ENCODE results near the gene CST9.
"Not testable (repeated sequence)": the region's sequence is repeated elsewhere in the genome, so short reads cannot be mapped to it uniquely, and the experiment has no call there.

Gene CST9

DNA sequence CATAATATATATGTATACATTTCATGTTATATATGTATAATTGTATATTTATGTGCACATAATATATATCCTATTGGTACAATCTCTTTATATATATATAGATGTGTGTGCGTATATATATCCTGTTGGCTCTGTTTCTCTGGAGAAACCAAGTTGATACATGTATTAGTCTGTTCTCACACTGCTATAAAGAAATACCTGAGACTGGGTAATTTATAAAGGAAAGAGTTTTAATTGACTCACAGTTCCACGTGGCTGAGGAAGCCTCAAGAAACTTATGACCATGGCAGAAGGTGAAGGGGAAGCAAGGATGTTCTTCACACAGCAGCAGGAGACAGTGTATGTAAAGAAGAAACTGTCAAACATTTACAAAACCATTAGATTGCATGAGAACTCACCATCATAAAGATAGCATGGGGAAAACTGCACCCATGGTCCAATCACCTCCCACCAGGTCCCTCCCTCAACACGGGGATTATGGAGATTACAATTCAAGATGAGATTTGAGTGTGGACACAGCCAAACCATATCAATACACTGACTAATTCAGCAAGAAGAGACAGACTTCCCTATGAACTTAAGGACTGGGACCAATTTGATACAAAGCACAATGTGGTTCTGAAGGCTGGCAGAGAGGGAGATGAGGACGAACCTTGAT lies 18.1 kb upstream of the CST9 start:
- no peak for DNase-seq (ENCODE audit: low read depth, low spot score)

DNA sequence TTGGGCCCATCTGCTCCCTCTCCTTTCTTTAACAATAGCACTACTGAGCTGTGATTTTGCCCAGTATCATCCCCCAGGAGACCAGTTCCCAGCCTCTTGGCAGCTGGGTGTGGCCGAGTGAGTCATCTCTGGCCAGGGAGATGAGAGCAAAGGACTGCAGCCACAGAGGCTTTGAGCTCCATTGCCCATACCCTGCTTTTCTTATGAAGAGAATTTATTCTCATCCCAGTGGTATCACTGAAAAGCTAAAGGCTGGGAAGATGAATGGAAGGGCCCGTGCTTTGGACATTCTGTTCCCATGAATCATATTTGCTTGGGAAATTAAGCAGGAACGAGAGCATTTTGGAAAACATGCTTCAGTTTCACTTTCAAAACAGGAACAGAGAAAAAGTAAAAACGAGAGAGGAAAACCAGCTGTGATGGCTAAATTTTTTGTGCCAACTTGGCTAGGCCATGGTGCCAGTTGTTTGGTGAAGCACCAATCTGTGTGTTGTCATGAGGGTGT lies 17.2 kb upstream of the CST9 start:
- DNase-seq (ENCODE audit: low read depth, low spot score): no peak

DNA sequence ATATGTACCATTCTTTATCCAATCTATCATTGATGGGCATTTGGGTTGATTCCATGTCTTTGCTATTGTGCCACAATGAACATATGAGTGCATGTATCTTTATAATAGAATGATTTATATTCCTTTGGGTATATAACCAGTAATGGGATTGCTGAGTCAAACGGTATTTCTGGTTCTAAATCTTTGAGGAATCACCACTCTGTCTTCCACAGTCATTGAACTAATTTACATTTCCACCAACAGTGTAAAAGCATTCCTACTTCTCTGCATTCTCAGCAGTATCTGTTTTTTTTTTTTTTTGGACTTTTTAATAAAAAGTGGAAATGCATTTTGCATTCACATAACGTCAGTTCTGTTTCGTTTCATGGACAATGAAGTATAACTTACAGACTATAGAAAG lies 16.7 kb upstream of the CST9 start:
- DNase-seq (ENCODE audit: low read depth, low spot score): not testable (repeated sequence)

DNA sequence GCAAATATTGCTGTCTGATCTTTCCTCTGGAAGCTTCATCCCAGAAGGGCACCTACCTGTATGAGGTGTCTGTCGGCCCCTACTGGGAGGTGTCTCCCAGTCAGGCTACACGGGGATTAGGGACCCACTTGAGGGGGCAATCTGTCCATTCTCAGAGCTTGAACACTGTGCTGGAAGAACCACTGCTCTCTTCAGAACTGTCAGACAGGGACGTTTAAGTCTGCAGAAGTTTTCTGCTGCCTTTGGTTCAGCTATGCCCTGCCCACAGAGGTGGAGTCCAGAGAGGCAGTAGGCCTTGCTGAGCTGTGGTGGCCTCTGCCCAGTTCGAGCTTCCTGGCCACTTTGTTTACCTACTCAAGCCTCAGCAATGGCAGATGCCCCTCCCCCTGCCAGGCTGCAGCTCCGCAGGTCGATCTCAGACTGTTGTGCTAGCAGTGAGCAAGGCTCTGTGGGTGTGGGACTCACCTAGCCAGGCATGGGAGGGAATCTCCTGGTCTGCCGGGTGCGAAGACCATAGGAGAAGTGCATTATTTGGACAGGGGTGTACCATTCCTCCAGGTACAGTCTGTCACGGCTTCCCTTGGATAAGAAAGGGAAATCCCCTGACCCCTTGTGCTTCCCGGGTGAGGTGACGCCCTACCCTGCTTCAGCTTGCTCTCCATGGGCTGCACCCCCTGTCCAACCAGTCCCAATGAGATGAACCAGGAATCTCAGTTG lies 15.1 kb upstream of the CST9 start:
- not testable (repeated sequence) for DNase-seq (ENCODE audit: low read depth, low spot score)

DNA sequence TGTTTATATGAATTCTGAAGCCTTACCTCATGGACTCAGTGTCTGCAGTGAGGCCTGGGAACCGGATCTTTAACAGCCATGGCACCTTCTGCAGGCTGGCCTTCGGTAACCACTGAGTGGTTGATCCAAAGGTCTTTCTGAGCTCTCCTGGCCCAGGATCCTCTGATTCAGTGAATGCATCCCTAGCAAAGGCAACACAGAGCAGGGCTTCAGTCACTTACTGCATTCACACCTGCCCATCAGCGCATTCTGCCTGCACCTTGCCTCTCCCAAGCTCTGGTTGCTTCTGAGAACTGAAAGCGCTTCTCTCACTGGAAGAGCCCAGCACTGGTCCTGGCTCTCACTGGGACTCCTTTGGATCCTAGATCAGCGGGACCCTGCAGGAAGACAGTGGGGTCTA lies 8.4 kb upstream of the CST9 start:
- DNase-seq (ENCODE audit: low read depth, low spot score): no peak

DNA sequence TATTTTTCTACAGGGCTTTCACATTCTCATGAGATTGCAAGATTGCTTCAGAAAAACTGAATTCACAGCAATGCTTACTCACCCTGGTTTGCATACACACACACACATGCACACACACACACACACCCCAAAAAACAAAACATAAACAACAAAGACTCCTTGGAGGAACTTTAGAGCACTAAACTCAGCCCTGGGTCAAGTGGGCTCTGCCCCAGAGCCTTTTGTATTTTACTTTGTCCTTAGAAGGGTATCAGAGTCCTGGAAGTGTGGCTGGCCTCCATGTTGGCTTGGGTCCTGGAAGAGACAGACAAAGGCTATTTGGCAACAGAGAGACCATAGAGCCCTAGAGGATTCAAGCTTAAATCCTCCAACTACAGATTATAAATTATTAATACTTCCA lies 8.0 kb upstream of the CST9 start:
- DNase-seq (ENCODE audit: low read depth, low spot score): no peak

DNA sequence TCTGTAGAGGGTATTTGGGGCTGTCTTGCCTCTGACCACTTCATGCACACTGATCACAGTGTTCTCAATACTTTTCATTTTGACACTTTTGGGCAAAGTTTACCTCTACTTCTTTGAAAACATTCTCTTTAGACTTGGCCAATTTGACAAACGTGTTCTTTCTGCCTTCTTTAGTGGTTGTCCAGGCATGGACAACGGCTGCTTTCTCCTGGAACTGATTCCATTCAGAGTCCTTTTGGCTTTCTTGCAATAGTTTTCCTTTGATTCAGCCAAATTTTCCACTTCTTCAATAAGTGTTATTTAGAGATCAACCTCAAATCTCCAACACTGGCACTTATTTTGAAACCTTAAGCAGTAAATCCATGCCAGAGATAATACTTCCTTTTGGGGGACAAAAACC lies 6.7 kb upstream of the CST9 start:
- no peak for DNase-seq (ENCODE audit: low read depth, low spot score)

DNA sequence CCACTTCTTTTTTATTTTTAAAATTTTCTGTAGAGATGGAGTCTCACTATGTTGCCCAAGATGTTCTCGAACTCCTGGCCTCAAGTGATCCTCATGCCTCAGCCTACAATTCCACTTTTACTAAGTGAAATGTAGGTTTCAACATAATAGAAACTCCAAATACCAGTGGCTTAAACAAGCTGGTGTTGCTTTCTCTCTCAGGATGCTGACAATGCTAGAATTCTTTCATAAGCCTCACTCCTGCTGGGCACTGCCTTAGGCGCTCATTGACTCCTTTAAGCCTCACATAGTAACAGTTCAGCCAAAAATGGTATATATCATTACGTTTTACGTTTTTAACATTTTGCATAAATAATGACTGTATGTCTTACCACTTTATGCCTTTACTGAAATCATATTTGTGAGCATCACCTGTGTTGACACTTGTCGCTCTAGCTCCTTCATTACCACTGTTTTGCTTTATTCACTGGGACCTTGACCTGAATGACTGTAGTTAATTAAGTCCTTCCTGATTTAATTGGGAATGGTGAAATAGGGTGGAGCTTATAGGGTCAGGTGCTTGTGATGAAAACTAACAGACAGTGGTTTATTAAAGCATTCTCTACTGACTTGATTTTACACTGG lies 3.9 kb upstream of the CST9 start:
- no peak for DNase-seq (ENCODE audit: low read depth, low spot score)

DNA sequence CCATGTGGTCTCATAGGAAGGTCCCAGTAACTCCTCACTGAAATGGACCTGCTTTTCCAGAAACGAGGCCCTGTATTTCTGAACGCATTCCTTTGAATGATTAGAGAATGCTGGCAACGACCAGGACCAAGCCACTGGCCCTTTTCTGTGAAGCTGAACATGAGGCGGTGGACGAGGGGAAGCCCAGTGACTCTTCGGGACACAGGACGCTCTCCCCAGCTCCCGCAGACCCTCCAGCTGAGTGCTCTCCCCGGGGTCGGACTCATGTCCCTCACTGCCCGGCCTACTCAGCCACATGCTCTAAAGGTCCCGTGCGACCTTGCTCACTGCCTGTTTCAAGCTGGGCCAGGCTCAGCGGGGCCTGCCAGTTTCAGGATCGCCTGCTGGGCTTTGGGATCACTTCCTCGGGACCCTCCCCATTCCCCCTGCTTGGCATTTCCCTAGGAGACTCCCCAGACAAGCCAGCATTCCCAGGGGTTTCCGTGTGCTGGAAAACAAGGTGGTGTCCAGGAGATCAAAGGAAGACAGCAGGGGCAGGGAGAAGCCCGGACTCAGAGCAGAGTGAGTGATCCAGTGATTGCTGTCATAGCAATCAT lies 2.6 kb upstream of the CST9 start:
- no peak for DNase-seq (ENCODE audit: low read depth, low spot score)

DNA sequence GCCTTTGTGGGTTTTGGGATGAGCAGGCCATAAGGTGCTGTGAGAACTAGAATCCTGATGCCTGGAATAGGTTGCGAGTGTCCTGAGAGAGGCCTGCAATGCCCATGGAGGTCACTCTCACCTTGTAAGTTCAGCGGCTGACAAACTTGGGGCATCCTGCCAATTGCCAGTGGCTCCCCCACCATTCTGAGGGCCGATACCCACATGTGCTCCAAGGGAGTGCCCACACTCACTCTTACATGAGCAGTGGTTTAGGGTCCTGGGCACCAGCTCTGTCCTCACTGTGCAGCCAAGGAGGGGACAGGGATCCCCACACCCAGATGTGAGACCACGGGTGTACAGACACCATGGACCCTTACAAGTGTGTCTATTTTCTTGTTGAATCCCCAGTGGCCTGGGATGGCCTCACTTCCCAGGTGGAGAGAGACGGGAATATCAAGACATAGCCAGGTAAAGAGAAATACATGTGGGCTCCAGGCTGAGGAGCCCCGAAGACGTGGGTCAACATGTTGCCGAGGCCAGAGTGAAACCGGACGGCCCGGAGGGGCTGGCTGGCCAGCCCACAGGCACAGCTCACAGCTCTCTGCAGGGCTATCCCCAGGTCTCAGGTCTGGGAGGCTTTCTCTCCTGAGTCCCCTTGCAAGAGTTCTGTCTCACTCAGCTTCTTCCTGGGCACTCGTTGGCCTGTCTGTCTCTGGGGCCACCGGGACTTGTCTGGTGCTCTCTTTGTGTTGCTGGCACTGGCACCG lies 2.0 kb upstream of the CST9 start:
- no peak for DNase-seq (ENCODE audit: low read depth, low spot score)

DNA sequence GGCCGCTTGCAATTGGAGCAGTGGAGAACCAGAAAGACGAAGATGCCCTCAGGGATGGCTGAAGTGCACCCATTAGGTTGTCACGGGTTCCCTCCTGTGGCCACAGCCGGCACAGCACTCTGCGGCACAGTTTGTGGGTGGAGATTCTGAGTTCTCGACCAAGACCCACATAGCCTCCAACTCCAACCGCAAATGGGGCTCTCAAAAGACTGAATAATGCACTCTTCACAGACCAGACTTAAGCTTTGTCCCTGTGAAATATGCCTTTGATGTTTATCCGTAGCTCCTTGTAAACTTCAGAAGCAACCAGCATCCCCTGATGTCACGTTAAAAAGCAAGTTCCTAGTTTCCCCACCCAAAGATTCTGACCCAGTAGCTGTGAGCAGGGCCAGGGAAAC lies 934 bp upstream of the CST9 start:
- peak; percentile 71 for DNase-seq (ENCODE audit: low read depth, low spot score)

DNA sequence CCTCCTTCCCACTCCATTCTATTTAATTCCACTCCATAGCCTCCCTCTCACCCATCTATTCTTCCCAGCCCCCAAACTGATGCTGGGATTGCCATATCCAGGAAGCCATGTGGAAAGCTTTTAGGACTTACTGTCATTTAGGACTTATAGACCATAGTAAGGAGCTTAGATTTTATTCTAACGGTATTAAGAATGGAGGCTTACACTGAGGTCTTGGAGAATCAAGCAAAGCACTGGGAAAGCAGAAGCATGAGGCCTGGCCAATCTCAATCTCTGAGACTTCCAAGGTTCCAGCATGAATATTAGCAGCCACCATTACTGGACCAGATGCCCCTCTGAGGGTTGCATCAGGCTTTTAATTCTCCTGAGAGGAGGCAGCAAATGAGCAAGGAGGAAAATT lies 1.4 kb downstream of the CST9 start:
- no peak for DNase-seq (ENCODE audit: low read depth, low spot score)

DNA sequence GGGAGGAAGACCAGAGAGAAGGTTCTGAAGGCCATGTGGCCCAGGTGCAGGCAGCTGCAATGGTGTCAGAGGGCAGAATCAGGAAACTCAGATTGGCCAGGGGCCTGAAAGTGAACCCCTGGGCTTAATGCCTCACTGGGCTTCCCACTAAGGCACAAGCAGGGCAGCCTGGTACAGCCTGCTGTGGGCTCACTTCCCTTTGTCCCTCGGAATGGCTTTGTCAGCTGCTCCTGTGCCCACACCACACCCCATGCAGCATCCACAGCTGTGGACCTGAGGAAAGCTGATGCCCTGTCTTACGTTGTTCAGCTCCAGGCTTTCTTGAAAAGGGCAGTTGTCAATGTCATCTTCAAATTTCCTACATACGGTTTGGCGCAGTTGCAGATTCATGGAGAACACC lies 2.4 kb downstream of the CST9 start:
- no peak for DNase-seq (ENCODE audit: low read depth, low spot score)

DNA sequence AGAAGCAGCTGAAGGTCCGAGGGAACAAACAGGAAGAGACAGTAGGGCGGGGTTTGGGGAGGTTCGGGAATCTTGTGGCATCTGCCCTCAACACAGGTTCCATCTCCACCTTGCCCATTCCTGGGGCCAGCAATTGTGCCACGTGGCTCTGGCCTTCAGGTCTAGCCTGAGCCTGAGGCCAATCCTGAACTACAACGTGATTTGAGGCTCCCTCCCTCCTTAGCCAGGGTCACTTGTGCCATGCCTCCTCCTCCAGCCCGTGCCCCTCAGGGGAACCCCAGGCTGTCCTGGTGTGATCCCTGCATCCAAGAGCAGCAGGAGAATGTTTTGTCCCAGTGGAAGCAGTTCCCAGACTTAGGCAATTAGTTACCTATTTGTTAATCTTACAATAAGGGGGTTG lies 3.0 kb downstream of the CST9 start:
- DNase-seq (ENCODE audit: low read depth, low spot score): no peak

DNA sequence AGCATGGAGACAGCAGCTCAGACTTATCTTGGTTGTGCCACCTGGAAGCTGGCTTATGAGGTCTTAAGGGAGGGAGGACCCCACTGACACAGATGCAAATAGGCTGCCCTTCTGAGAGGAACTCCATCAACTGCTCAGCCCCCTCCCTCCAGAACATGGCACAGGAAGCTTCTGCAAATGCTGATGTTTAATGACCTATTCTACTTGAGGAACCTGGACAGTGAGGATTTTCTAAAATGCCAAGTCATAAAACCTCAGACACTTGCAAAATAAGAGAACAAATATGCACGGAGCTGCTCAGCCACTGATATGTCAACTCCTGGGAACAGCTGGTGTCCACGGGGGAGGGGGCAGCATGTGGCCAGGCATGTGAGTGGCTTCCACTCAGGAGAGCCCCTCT lies 3.5 kb downstream of the CST9 start:
- no peak for DNase-seq (ENCODE audit: low read depth, low spot score)

DNA sequence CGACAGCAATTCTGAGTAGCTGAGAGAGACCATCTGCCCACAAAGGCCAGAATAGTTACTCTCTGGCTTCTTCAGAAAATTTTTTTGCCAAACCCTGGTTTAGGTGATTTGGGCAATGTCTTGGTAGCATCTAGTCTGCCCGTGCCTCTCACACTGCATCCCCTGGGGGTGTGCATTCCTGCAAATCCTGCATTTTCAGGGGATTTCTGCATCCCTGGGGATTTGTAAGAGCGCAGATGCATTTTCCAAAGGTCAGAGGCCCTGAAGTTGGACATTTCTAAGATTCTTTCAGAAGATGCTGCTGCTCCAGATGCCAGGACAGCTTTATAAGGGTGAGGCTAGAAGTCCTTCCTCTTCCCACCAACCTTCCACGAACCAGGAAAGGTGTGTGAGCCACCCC lies 4.0 kb downstream of the CST9 start:
- no peak for DNase-seq (ENCODE audit: low read depth, low spot score)

DNA sequence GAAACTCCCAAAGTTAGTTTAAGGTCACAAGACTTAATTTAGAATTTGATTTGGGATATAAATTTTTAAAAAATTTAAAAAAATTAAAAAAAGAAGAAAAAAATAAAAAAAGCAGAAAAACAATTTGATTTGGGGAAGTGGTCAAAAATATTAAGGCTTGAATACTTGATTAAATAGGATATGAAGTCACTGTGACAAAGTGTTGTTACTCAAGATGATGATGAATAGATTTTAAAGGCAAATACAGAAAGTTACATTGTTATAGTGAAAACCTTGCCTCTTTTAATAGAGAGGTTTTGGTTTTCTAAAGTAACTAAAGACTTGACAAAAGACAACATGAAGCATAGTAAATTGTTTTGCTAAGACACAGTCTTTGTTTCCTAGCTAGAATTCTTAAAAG lies 7.2 kb downstream of the CST9 start:
- no peak for DNase-seq (ENCODE audit: low read depth, low spot score)

DNA sequence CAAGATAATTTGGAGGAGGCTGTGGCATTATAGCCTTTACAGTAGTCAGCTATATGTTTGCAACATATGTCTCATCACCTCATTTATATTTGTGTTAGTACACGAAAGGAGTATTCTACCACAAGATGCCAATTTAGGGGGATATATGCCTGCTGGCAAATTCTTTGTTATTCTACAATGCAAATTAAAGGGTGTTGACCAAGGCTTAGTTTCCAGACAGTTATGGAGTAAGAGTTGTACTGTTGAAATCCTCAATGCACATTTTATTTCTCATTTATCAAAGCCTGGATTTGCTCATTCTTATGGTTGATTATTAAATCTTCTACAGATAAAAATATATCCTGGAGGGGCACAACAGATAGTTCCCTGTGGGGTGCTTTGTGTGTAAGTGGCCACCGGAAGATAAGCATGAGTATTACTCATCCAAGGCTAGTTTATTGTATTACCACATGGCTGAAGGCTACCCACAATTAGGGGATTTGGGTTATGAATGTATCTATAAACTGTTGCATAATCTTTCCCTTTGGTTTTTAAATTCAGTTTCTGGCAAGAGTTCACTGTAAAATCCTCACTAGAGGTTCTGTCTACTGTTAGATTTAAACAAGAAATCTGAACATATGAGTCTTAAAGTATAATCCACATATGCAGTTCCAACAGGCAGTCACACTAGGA lies 9.0 kb downstream of the CST9 start:
- no peak for DNase-seq (ENCODE audit: low read depth, low spot score)

DNA sequence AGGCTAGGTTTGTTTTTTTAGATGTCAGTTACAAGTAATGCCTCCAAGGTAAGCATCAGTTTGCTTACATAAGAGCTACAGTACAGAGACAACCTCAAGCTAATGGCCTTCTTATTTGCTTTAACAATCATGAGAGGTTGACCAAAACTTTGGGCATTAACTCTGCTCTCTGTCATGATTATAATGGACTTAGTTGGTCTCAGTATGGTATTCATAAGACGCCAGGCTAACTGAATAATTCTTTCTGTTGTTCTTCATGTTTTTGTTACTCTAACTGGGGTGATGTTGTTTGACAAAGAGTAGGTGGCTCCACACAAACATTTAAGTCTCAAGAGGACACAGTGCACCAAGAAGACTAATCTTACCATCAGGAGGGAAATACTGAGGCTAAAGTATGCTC lies 9.8 kb downstream of the CST9 start:
- DNase-seq (ENCODE audit: low read depth, low spot score): no peak

DNA sequence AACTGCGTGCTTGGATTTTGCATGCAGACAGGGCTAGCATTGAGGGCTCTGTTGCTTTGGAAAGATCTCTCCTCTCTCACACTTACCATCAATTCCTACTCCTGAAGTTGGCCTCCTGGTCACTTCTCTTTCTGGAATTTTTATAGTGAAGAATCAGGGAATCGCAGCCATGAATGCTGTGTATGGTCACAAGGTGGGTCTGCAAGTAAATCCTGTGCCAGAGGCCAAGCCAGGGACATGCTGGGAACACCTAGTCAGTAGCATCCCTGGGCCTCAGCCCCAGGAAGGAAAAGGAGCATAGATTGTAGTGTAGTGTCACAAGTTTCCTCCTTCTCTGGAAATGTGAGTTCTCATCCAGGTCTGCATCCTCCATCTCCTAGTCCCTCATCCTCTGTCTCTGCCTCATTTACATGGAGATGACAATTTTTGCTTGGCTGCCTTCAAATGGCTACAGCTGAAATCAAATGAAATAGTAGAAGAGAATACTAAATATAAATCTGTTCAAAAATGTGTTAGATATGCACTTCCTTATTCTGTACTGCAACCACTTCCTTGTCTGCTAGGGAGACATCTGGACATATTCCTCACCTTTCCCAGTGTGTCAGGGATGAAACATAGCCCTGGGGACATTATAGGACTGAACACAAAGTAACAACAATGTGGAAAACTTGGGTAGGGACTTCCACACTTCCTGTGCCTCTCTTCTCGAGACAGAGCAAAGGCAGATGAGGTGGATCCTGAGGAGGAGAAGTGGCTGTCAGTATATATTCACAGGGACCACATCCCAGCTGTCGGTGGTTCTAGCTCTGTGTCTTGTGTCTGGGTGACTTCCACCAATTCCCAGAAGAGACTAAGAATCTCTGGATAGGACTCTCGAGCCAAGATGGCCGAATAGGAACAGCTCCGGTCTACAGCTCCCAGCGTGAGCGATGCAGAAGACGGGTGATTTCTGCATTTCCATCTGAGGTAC lies 17.0 kb downstream of the CST9 start:
- no peak for DNase-seq (ENCODE audit: low read depth, low spot score)
